Prostate gland (tissue), 2 donors: ENCODE data around the gene TTC1. TPM values are rescaled to one million over a fixed set of nuclear protein-coding genes. Genes with fewer than 3 reads are reported as not detected.

Source experiments
- DNase-seq: peaks from one replicate; pipeline ENCODE4 v3.0.0-alpha.2; 2019; ENCODE audit warnings: low spot score
- H3K27ac ChIP-seq, 2 donors: fragments of 200-600 bp; sonication (generic); 2 replicates each; pipeline ENCODE4 v1.5.1; 2017 to 2019
- H3K27me3 ChIP-seq: fragments of 200-600 bp; sonication (generic); replicated peaks from 2 replicates; pipeline ENCODE4 v1.5.1; 2019; ENCODE audit not compliant: insufficient read depth
- H3K36me3 ChIP-seq, 2 donors: fragments of 200-600 bp; sonication (generic); 1 replicate in 1 of 2; 2 replicates in 1 of 2; pipeline versions ENCODE4 v1.5.1 to v1.8.1; 2017 to 2019
- H3K4me1 ChIP-seq: fragments of 200-600 bp; sonication (generic); replicated peaks from 2 replicates; pipeline ENCODE4 v1.5.1; 2019
- H3K4me3 ChIP-seq, 2 donors: fragments of 200-600 bp; sonication (generic); 2 replicates each; pipeline ENCODE4 v1.5.1; 2017 to 2019
- H3K9me3 ChIP-seq: fragments of 200-600 bp; sonication (generic); 2 replicates; pipeline ENCODE4 v1.5.1; 2017
- CTCF ChIP-seq, 4 experiments: fragments of 200-600 bp in 2 of 4; fragments of 450-650 bp in 2 of 4; sonication (generic) in 2 of 4; IDR thresholded peaks; 1 replicate in 3 of 4; 2 replicates in 1 of 4; pipeline ENCODE4 v1.5.1; 2016 to 2019; ENCODE audit warnings: antibody characterized with exemption in 4 of 4, mild to moderate bottlenecking in 2 of 4, moderate library complexity in 2 of 4
- POLR2A ChIP-seq: fragments of 450-650 bp; IDR thresholded peaks from one replicate; pipeline ENCODE4 v1.6.1; 2016; ENCODE audit warnings: antibody characterized with exemption, mild to moderate bottlenecking
- POLR2AphosphoS5 ChIP-seq: sonication (generic); formaldehyde crosslinking; IDR thresholded peaks from one replicate; pipeline ENCODE4 v1.6.1; 2017; ENCODE audit warnings: antibody characterized with exemption
- WGBS: methylation state at CpG from one replicate; pipeline ENCODE4 v1.1.5; 2018; 5-methylcytosine and 5-hydroxymethylcytosine counted together
- intact Hi-C: fragments of 100-400 bp; cut with DNase I; formaldehyde crosslinking; loops from one replicate; pipeline ENCODE4 v1.14.2; 2022
- small RNA-seq, 2 donors: library from RNA; depleted of rRNA; stranded (forward); fragments of <200 nt; gene quantifications; one replicate each; pipeline ENCODE3, GENCODE V24; 2016
- total RNA-seq, 2 donors: library from RNA; depleted of rRNA; stranded (reverse); fragments of >200 nt; gene quantifications; one replicate each; pipeline ENCODE4 v1.1.0, GENCODE V29; 2016

Gene TTC1
- total RNA-seq, 2 donors from 2014 or later, result 30.6 to 34.2 TPM

- Histone ChIP-seq H3K36me3 (peaks cover 0 to 4% of the 10 kb centered on the region in 2 donors), H3K9me3 (no peaks in the 10 kb centered on the region), H3K27ac (no peak overlapping the region), H3K4me1 (no peaks in the 10 kb centered on the region), H3K4me3 (no peak overlapping the region), H3K27me3 (no peaks in the 10 kb centered on the region)
- WGBS, result 96% methylated on average over 2 of the region's 2 CpGs
- no peak for TF ChIP-seq POLR2AphosphoS5
- TF ChIP-seq POLR2A, result no peak
- TF ChIP-seq CTCF (IDR thresholded peaks at IDR 0.05), result no peak
- intact Hi-C loops, result no loop called here
- DNase-seq, result no peak
These were observed 99.2 kb downstream of the TTC1 start for GRCh38 chr5:160108124-160108523.

Small RNAs within 50 kb of the gene (small RNA-seq; reads per million reads assigned to genes)
- gene RF00019, result 0 reads per million in 2 donors

Other genes with a start within 250 kb of the TTC1 start
- under 1 TPM; 0.14 to 0.74 TPM for gene ADRA1B, start 92.7 kb upstream of the TTC1 start, total RNA-seq
- gene PWWP2A, start 110.3 kb downstream of the TTC1 start, total RNA-seq, result 10 to 100 TPM; 41.1 to 72.5 TPM
- 1 to 10 TPM in 1 of 2 donors, not detected in 1; 2.8 TPM for gene FABP6, start 220.4 kb downstream of the TTC1 start, total RNA-seq